Measurements from ENCODE around the gene ABCD4. TPM values are rescaled to one million over a fixed set of nuclear protein-coding genes. Genes with fewer than 3 reads are reported as not detected.

ABCD4 gene
- total RNA-seq, 1 experiment from 2014 or later = 46.7 TPM

- Histone ChIP-seq H3K9me3 (ENCODE audit: low read depth, low read length, poor library complexity, severe bottlenecking) (no peaks in the 10 kb centered on the region), H3K27ac (ENCODE audit: low read depth, low read length, poor library complexity, severe bottlenecking) (no peak overlapping the region), H3K4me1 (ENCODE audit: insufficient read depth, low read length, poor library complexity, severe bottlenecking) (no peaks in the 10 kb centered on the region), H3K27me3 (replicated peaks; ENCODE audit: insufficient read depth, low read depth, low read length, poor library complexity) (no peaks in the 10 kb centered on the region), H3K4me3 (ENCODE audit: low read depth, low read length, poor library complexity, severe bottlenecking) (no peak overlapping the region), H3K36me3 (ENCODE audit: insufficient read depth, low read length, poor library complexity, severe bottlenecking) (no peaks in the 10 kb centered on the region)
- CTCF ChIA-PET = interaction anchor here (0.6 kb wide), 1 partner anchor 14 kb away, joined by 5 read pairs; no protein-coding TSS in a partner anchor
- TF ChIP-seq CTCF (conservative IDR thresholded peaks at IDR 0.05; ENCODE audit: low read depth, low read length) = no peak
- TF ChIP-seq EZH2 (IDR thresholded peaks at IDR 0.05; ENCODE audit: borderline replicate concordance, low read depth, low read length, poor library complexity, severe bottlenecking) = no peak
- POLR2A ChIA-PET (ENCODE audit: low non-redundant PET) = no interaction called here
- intact Hi-C loops (cut with micrococcal nuclease; ENCODE audit: unreplicated experiment) = no loop called here
- no TSS peak for BruUV-seq (replicated peaks)
- DNase-seq (ENCODE audit: low spot score) = no peak
Measured at GRCh38 chr14:74347795-74348100, 45.0 kb upstream of the ABCD4 start.

- ChIA-PET POLR2A (ENCODE audit: low non-redundant PET) (no interaction called here), CTCF (interaction anchor here (0.6 kb wide), 1 partner anchor 14 kb away, joined by 5 read pairs; no protein-coding TSS in a partner anchor)
- no peaks in the 10 kb centered on the region for H3K36me3 ChIP-seq (ENCODE audit: insufficient read depth, low read length, poor library complexity, severe bottlenecking)
- H3K27me3 ChIP-seq (replicated peaks; ENCODE audit: insufficient read depth, low read depth, low read length, poor library complexity) = no peaks in the 10 kb centered on the region
- intact Hi-C loops (cut with micrococcal nuclease; ENCODE audit: unreplicated experiment) = no loop called here
- H3K4me1 ChIP-seq (ENCODE audit: insufficient read depth, low read length, poor library complexity, severe bottlenecking) = no peaks in the 10 kb centered on the region
- DNase-seq (ENCODE audit: low spot score) = no peak
- no peak overlapping the region for H3K4me3 ChIP-seq (ENCODE audit: low read depth, low read length, poor library complexity, severe bottlenecking)
- no peak for TF ChIP-seq EZH2 (IDR thresholded peaks at IDR 0.05; ENCODE audit: borderline replicate concordance, low read depth, low read length, poor library complexity, severe bottlenecking)
- TF ChIP-seq CTCF (conservative IDR thresholded peaks at IDR 0.05; ENCODE audit: low read depth, low read length) = no peak
- no peaks in the 10 kb centered on the region for H3K9me3 ChIP-seq (ENCODE audit: low read depth, low read length, poor library complexity, severe bottlenecking)
- BruUV-seq (replicated peaks) = no TSS peak
- H3K27ac ChIP-seq (ENCODE audit: low read depth, low read length, poor library complexity, severe bottlenecking) = no peak overlapping the region
Measured at GRCh38 chr14:74347097-74347794, 44.5 kb upstream of the ABCD4 start.

GRCh38 chr14:74346341-74346740, 43.6 kb upstream of the ABCD4 start:
- intact Hi-C loops (cut with micrococcal nuclease; ENCODE audit: unreplicated experiment) = no loop called here
- H3K9me3 ChIP-seq (ENCODE audit: low read depth, low read length, poor library complexity, severe bottlenecking) = no peaks in the 10 kb centered on the region
- POLR2A ChIA-PET (ENCODE audit: low non-redundant PET) = no interaction called here
- H3K4me1 ChIP-seq (ENCODE audit: insufficient read depth, low read length, poor library complexity, severe bottlenecking) = no peaks in the 10 kb centered on the region
- DNase-seq (ENCODE audit: low spot score) = no peak
- no peaks in the 10 kb centered on the region for H3K36me3 ChIP-seq (ENCODE audit: insufficient read depth, low read length, poor library complexity, severe bottlenecking)
- TF ChIP-seq EZH2 (IDR thresholded peaks at IDR 0.05; ENCODE audit: borderline replicate concordance, low read depth, low read length, poor library complexity, severe bottlenecking) (no peak), CTCF (conservative IDR thresholded peaks at IDR 0.05; ENCODE audit: low read depth, low read length) (no peak)
- CTCF ChIA-PET = no interaction called here
- BruUV-seq (replicated peaks) = no TSS peak
- H3K27me3 ChIP-seq (replicated peaks; ENCODE audit: insufficient read depth, low read depth, low read length, poor library complexity) = no peaks in the 10 kb centered on the region
- no peak overlapping the region for H3K4me3 ChIP-seq (ENCODE audit: low read depth, low read length, poor library complexity, severe bottlenecking)
- no peak overlapping the region for H3K27ac ChIP-seq (ENCODE audit: low read depth, low read length, poor library complexity, severe bottlenecking)

Data from A673 (cell line).